GM23248 (cell line): ENCODE data around the gene NRCAM. TPM values are rescaled to one million over a fixed set of nuclear protein-coding genes. Genes with fewer than 3 reads are reported as not detected.

Experiments
- DNase-seq: peaks from one replicate; pipeline ENCODE4 v3.0.0-alpha.2; 2015
- H2AFZ ChIP-seq: fragments of 200-600 bp; sonication (generic); 2 replicates; pipeline ENCODE4 v1.6.1; 2016; ENCODE audit warnings: antibody characterized with exemption
- H3F3A ChIP-seq: fragments of 200-600 bp; sonication (generic); 2 replicates; pipeline ENCODE4 v1.6.1; 2016; ENCODE audit warnings: mild to moderate bottlenecking, antibody characterized with exemption, mixed run types; ENCODE audit not compliant: insufficient read depth
- H3K27ac ChIP-seq: fragments of 200-600 bp; sonication (generic); 2 replicates; pipeline ENCODE4 v1.5.1; 2016; ENCODE audit warnings: mild to moderate bottlenecking
- H3K27me3 ChIP-seq: fragments of 200-600 bp; sonication (generic); replicated peaks from 2 replicates; pipeline ENCODE4 v1.6.1; 2016; ENCODE audit warnings: mild to moderate bottlenecking; ENCODE audit not compliant: insufficient read depth
- H3K36me3 ChIP-seq: fragments of 200-600 bp; sonication (generic); 2 replicates; pipeline ENCODE4 v1.6.1; 2016; ENCODE audit warnings: low read depth, mild to moderate bottlenecking
- H3K4me1 ChIP-seq: fragments of 200-600 bp; sonication (generic); 2 replicates; pipeline ENCODE4 v1.6.1; 2016; ENCODE audit warnings: mild to moderate bottlenecking; ENCODE audit not compliant: insufficient read depth
- H3K4me2 ChIP-seq: fragments of 200-600 bp; sonication (generic); one replicate; pipeline ENCODE4 v1.6.1; 2016; ENCODE audit warnings: mild to moderate bottlenecking; ENCODE audit not compliant: unreplicated experiment
- H3K4me3 ChIP-seq: fragments of 200-600 bp; sonication (generic); 2 replicates; pipeline ENCODE4 v1.5.1; 2016; ENCODE audit warnings: mild to moderate bottlenecking
- H3K79me2 ChIP-seq: fragments of 200-600 bp; sonication (generic); 2 replicates; pipeline ENCODE4 v1.6.1; 2016; ENCODE audit warnings: mild to moderate bottlenecking; ENCODE audit not compliant: insufficient read depth
- H3K9ac ChIP-seq: fragments of 200-600 bp; sonication (generic); 2 replicates; pipeline ENCODE4 v1.6.1; 2016; ENCODE audit warnings: mild to moderate bottlenecking
- H3K9me2 ChIP-seq: fragments of 200-600 bp; sonication (generic); 2 replicates; pipeline ENCODE4 v1.6.1; 2016; ENCODE audit warnings: mixed run types, mild to moderate bottlenecking, moderate library complexity; ENCODE audit not compliant: insufficient read depth
- H3K9me3 ChIP-seq: fragments of 200-600 bp; sonication (generic); one replicate; pipeline ENCODE4 v1.6.1; 2017; ENCODE audit warnings: low read depth
- H4K20me1 ChIP-seq: fragments of 200-600 bp; sonication (generic); 2 replicates; pipeline ENCODE4 v1.6.0; 2016; ENCODE audit not compliant: insufficient read depth
- EZH2 ChIP-seq: fragments of 200-600 bp; sonication (generic); IDR thresholded peaks from 2 replicates; pipeline ENCODE4 v1.6.1; 2018; ENCODE audit warnings: antibody characterized with exemption, mild to moderate bottlenecking; ENCODE audit not compliant: insufficient read depth, poor library complexity, severe bottlenecking
- EZH2phosphoT487 ChIP-seq: fragments of 200-600 bp; sonication (generic); IDR thresholded peaks from 2 replicates; pipeline ENCODE4 v1.6.1; 2018; ENCODE audit warnings: antibody characterized with exemption, moderate library complexity, mild to moderate bottlenecking, low read depth; ENCODE audit not compliant: insufficient read depth
- WGBS, 2 experiments: methylation state at CpG; one replicate each; pipeline ENCODE4 v1.1.6; 2015 to 2017; ENCODE audit warnings: low lambda C conversion rate in 2 of 2, low coverage in 1 of 2; ENCODE audit errors: missing lambda C conversion rate in 2 of 2; 5-methylcytosine and 5-hydroxymethylcytosine counted together
- in situ Hi-C: fragments of 300-500 bp; cut with MboI; formaldehyde crosslinking; loops from 2 replicates; pipeline ENCODE4 v1.15.0; 2020
- polyA plus RNA-seq: library from polyadenylated mRNA; unstranded; fragments of >200 nt; fragmentation: Nextera tagmentation; extraction: Ambion mirVana; gene quantifications from 2 replicates; pipeline ENCODE4 v1.2.1, GENCODE V29; 2016
- total RNA-seq: library from RNA; depleted of rRNA; stranded (reverse); fragments of >200 nt; shearing (Covaris generic); gene quantifications from 2 replicates; pipeline ENCODE4 v1.2.3, GENCODE V29; 2014

Gene NRCAM
- total and polyA plus RNA-seq, 2 experiments from 2014 or later, result 5.1 to 7.0 TPM

- Histone ChIP-seq H4K20me1 (no peaks in the 10 kb centered on the region), H2AFZ (no peak overlapping the region), H3F3A (peaks cover 12% of the 10 kb centered on the region; the same call in 1 of the 2 replicates), H3K27ac (no peak overlapping the region), H3K27me3 (no peaks in the 10 kb centered on the region), H3K36me3 (peaks cover 21% of the 10 kb centered on the region), H3K9ac (no peak overlapping the region), H3K4me1 (peaks cover 4% of the 10 kb centered on the region; the same call in 1 of the 2 replicates), H3K4me2 (no peak overlapping the region), H3K9me3 (no peaks in the 10 kb centered on the region), H3K79me2 (peaks cover 4% of the 10 kb centered on the region; the same call in 1 of the 2 replicates), H3K9me2 (no peaks in the 10 kb centered on the region), H3K4me3 (no peak overlapping the region)
- no peak for DNase-seq
- in situ Hi-C loops, result loop anchor here (25.0 kb wide), 1 partner anchor 311 kb away; no protein-coding TSS in a partner anchor
- TF ChIP-seq EZH2, result no peak
- TF ChIP-seq EZH2phosphoT487, result no peak
- 88 to 91% methylated on average over 6 of the region's 6 CpGs for WGBS, 2 experiments
These were observed 42.2 kb upstream of the NRCAM start for GRCh38 chr7:108498481-108498880.

GRCh38 chr7:108497082-108497725, 41.0 kb upstream of the NRCAM start:
- no peak overlapping the region for H3K4me2 ChIP-seq
- H3K9me3 ChIP-seq, result no peaks in the 10 kb centered on the region
- no peak overlapping the region for H2AFZ ChIP-seq
- TF ChIP-seq EZH2phosphoT487, result no peak
- no peak for TF ChIP-seq EZH2
- 83 to 88% methylated on average over 3 of the region's 3 CpGs for WGBS, 2 experiments
- peaks cover 7% of the 10 kb centered on the region; the same call in 1 of the 2 replicates for H3F3A ChIP-seq
- H3K36me3 ChIP-seq, result peaks cover 21% of the 10 kb centered on the region
- no peaks in the 10 kb centered on the region for H3K9me2 ChIP-seq
- no peaks in the 10 kb centered on the region for H3K4me1 ChIP-seq
- no peak overlapping the region for H3K9ac ChIP-seq
- no peak overlapping the region for H3K27ac ChIP-seq
- peaks cover 4% of the 10 kb centered on the region; the same call in 1 of the 2 replicates for H3K79me2 ChIP-seq
- peak; percentile 69 for DNase-seq
- H3K4me3 ChIP-seq, result no peak overlapping the region
- no peaks in the 10 kb centered on the region; the same call in 1 of the 2 replicates for H4K20me1 ChIP-seq
- no peaks in the 10 kb centered on the region for H3K27me3 ChIP-seq
- in situ Hi-C loops, result loop anchor here (25.0 kb wide), 1 partner anchor 310 kb away; no protein-coding TSS in a partner anchor

DNA sequence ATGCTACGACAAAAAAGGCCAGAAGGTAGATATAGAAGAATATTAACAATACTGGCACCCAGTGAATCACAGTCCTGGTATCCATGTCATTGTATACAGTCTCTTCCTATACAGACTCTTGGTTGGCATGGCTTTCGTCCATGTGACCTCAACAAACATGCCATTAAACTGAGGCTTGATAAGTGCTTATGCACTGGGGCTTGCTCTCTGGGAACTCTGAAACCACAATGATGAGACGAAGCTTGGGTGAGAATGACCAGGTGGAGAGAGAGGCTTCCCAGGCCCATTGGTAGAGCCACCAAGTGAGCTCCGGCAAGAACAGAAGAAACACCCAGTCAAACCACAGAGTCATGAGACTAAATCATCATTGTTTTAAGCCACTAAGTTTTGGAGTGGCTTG, 36.5 kb upstream of the NRCAM start:
- Histone ChIP-seq H3K36me3 (peaks cover 8% of the 10 kb centered on the region), H3K4me1 (peaks cover 2% of the 10 kb centered on the region; the same call in 1 of the 2 replicates), H4K20me1 (no peaks in the 10 kb centered on the region; the same call in 1 of the 2 replicates), H3K9me2 (no peaks in the 10 kb centered on the region), H3K9me3 (no peaks in the 10 kb centered on the region), H3K79me2 (no peaks in the 10 kb centered on the region), H3K4me3 (no peak overlapping the region), H3K4me2 (no peak overlapping the region), H2AFZ (no peak overlapping the region), H3K27me3 (no peaks in the 10 kb centered on the region), H3K27ac (no peak overlapping the region), H3F3A (peaks cover 5% of the 10 kb centered on the region; the same call in 1 of the 2 replicates), H3K9ac (no peak overlapping the region)
- no peak for TF ChIP-seq EZH2
- in situ Hi-C loops, result loop anchor here (25.0 kb wide), 1 partner anchor 305 kb away; no protein-coding TSS in a partner anchor
- WGBS, 2 experiments, result 95 to 96% methylated on average over 4 of the region's 4 CpGs
- DNase-seq, result no peak

GRCh38 chr7:108488768-108489538, 32.7 kb upstream of the NRCAM start:
- TF ChIP-seq EZH2phosphoT487 (no peak), EZH2 (no peak)
- Histone ChIP-seq H3K4me3 (no peak overlapping the region), H3K9me2 (no peaks in the 10 kb centered on the region), H3K36me3 (peaks cover 5% of the 10 kb centered on the region; the same call in 1 of the 2 replicates), H3K4me1 (peaks cover 28% of the 10 kb centered on the region), H3K9ac (no peak overlapping the region), H3F3A (no peaks in the 10 kb centered on the region), H3K9me3 (no peaks in the 10 kb centered on the region), H2AFZ (no peak overlapping the region), H3K27me3 (no peaks in the 10 kb centered on the region), H3K79me2 (no peaks in the 10 kb centered on the region), H3K27ac (no peak overlapping the region), H4K20me1 (no peaks in the 10 kb centered on the region; the same call in 1 of the 2 replicates), H3K4me2 (no peak overlapping the region)
- WGBS, 2 experiments, result 95 to 98% methylated on average over 4 of the region's 4 CpGs
- DNase-seq, result no peak
- in situ Hi-C loops, result loop anchor here (25.0 kb wide), 1 partner anchor 302 kb away; no protein-coding TSS in a partner anchor
